OCI-M2 (cell line): ENCODE measurements around the gene MYL7.

Experiments
- DNase-seq: peaks from one replicate; lab custom pipeline; 2025; ENCODE audit not compliant: unreplicated experiment; lab: John Stamatoyannopoulos, UW

MYL7 gene

GRCh38 chr7:44112997-44113763 is 28.0 kb downstream of the MYL7 start:
- no peak for DNase-seq

- no peak for DNase-seq
Measured at GRCh38 chr7:44112231-44112996, 28.7 kb downstream of the MYL7 start.

GRCh38 chr7:44111761-44112160 is 29.4 kb downstream of the MYL7 start:
- DNase-seq = no peak

GRCh38 chr7:44110719-44111635 is 30.2 kb downstream of the MYL7 start:
- DNase-seq = no peak

- DNase-seq = no peak
Measured at GRCh38 chr7:44109991-44110390, 31.1 kb downstream of the MYL7 start.

- DNase-seq = no peak
Measured at GRCh38 chr7:44108768-44109750, 32.1 kb downstream of the MYL7 start.

- no peak for DNase-seq
Measured at GRCh38 chr7:44107961-44108767, 33.0 kb downstream of the MYL7 start.

- DNase-seq = no peak
Measured at GRCh38 chr7:44107116-44107960, 33.8 kb downstream of the MYL7 start.

GRCh38 chr7:44106311-44107065 is 34.6 kb downstream of the MYL7 start:
- DNase-seq = no peak

- no peak for DNase-seq
Measured at GRCh38 chr7:44105832-44106231, 35.3 kb downstream of the MYL7 start.

- no peak for DNase-seq
Measured at GRCh38 chr7:44104860-44105771, 36.0 kb downstream of the MYL7 start.

- DNase-seq = no peak
Measured at GRCh38 chr7:44103923-44104859, 36.9 kb downstream of the MYL7 start, which contains the start of gene AEBP1. AEBP1 (plus strand) TSS chr7:44104345; CDS start chr7:44104666, 321 bp downstream.

- no peak for DNase-seq
Measured at GRCh38 chr7:44103566-44103922, 37.6 kb downstream of the MYL7 start.

- DNase-seq = no peak
Measured at GRCh38 chr7:44102846-44103565, 38.1 kb downstream of the MYL7 start.
